GM23338 (cell line): ENCODE results near the gene ART3. TPM values are rescaled to one million over a fixed set of nuclear protein-coding genes. Genes with fewer than 3 reads are reported as not detected.
A peak's percentile ranks its signal among the peaks of the same experiment; 100 is the strongest.

Source experiments
- ATAC-seq: fragments of 200-7000 bp; cut with Tn5 transposase; 3 replicates; pipeline ENCODE4 v1.9.1; 2020
- DNase-seq: peaks from one replicate; pipeline ENCODE4 v3.0.0-alpha.2; 2015; ENCODE audit warnings: low spot score
- H2AFZ ChIP-seq: fragments of 200-600 bp; sonication (generic); 2 replicates; pipeline ENCODE4 v1.8.0; 2016; ENCODE audit warnings: antibody characterized with exemption, mild to moderate bottlenecking, moderate library complexity
- H3F3A ChIP-seq: fragments of 200-600 bp; sonication (generic); replicated peaks from 2 replicates; pipeline ENCODE4 v1.8.0; 2017; ENCODE audit warnings: antibody characterized with exemption, mixed run types, low read depth
- H3K27ac ChIP-seq: fragments of 200-600 bp; sonication (generic); 2 replicates; pipeline ENCODE4 v1.6.1; 2016; ENCODE audit warnings: low read depth
- H3K27me3 ChIP-seq: fragments of 200-600 bp; sonication (generic); 2 replicates; pipeline ENCODE4 v1.8.0; 2016; ENCODE audit warnings: mild to moderate bottlenecking, mixed run types, moderate library complexity; ENCODE audit not compliant: insufficient read depth
- H3K36me3 ChIP-seq: fragments of 200-600 bp; sonication (generic); 2 replicates; pipeline ENCODE4 v1.8.0; 2016; ENCODE audit warnings: mild to moderate bottlenecking; ENCODE audit not compliant: insufficient read depth
- H3K4me1 ChIP-seq: fragments of 200-600 bp; sonication (generic); 2 replicates; pipeline ENCODE4 v1.8.0; 2016; ENCODE audit warnings: mild to moderate bottlenecking, moderate library complexity; ENCODE audit not compliant: insufficient read depth
- H3K4me2 ChIP-seq: fragments of 200-600 bp; sonication (generic); 2 replicates; pipeline ENCODE4 v1.7.1; 2017; ENCODE audit warnings: mixed run types
- H3K4me3 ChIP-seq: fragments of 200-600 bp; sonication (generic); 2 replicates; pipeline ENCODE4 v1.6.1; 2016; ENCODE audit warnings: mixed run types
- H3K79me2 ChIP-seq: fragments of 200-600 bp; sonication (generic); replicated peaks from 2 replicates; pipeline ENCODE4 v1.8.0; 2017; ENCODE audit warnings: mild to moderate bottlenecking; ENCODE audit not compliant: insufficient read depth
- H3K9me2 ChIP-seq: fragments of 200-600 bp; sonication (generic); 2 replicates; pipeline ENCODE4 v1.8.0; 2017; ENCODE audit not compliant: insufficient read depth
- H4K20me1 ChIP-seq: fragments of 200-600 bp; sonication (generic); replicated peaks from 2 replicates; pipeline ENCODE4 v1.8.0; 2017; ENCODE audit warnings: mild to moderate bottlenecking; ENCODE audit not compliant: insufficient read depth
- H3K27ac Mint-ChIP-seq: 2 replicates; pipeline ENCODE4 v1.8.0; 2020; ENCODE audit warnings: inconsistent platforms, mild to moderate bottlenecking, moderate library complexity, mixed read lengths
- H3K27me3 Mint-ChIP-seq: 3 replicates; pipeline ENCODE4 v1.8.0; 2022; ENCODE audit warnings: low read depth, mild to moderate bottlenecking, moderate library complexity, mixed read lengths, inconsistent platforms; ENCODE audit not compliant: insufficient read depth, poor library complexity
- H3K36me3 Mint-ChIP-seq: 3 replicates; pipeline ENCODE4 v1.8.0; 2021; ENCODE audit warnings: low read depth, mild to moderate bottlenecking, inconsistent platforms, moderate library complexity, mixed read lengths
- H3K4me1 Mint-ChIP-seq: 3 replicates; pipeline ENCODE4 v1.8.0; 2020; ENCODE audit warnings: mild to moderate bottlenecking, inconsistent platforms, mixed read lengths
- H3K4me3 Mint-ChIP-seq: 3 replicates; pipeline ENCODE4 v1.8.0; 2021; ENCODE audit warnings: moderate library complexity, mild to moderate bottlenecking, inconsistent platforms, mixed read lengths
- H3K9me3 Mint-ChIP-seq: 3 replicates; pipeline ENCODE4 v1.8.0; 2020; ENCODE audit warnings: moderate library complexity, mild to moderate bottlenecking, inconsistent platforms, mixed read lengths
- CREB1 ChIP-seq: fragments of 250-450 bp; sonication (Bioruptor Pico); IDR thresholded peaks from 2 replicates; pipeline ENCODE4 v1.5.0; 2020; ENCODE audit warnings: low read depth, mild to moderate bottlenecking, moderate library complexity
- EZH2 ChIP-seq: fragments of 200-600 bp; sonication (generic); IDR thresholded peaks from one replicate; pipeline ENCODE4 v1.8.0; 2017; ENCODE audit warnings: antibody characterized with exemption, mild to moderate bottlenecking, low read depth; ENCODE audit not compliant: unreplicated experiment
- NANOG ChIP-seq: IDR thresholded peaks from 2 replicates; pipeline ENCODE4 v1.6.1; 2016; ENCODE audit warnings: antibody characterized with exemption, borderline replicate concordance
- REST ChIP-seq: IDR thresholded peaks from one replicate; pipeline ENCODE4 v1.6.1; 2018; ENCODE audit warnings: antibody characterized with exemption; ENCODE audit not compliant: unreplicated experiment
- ZNF114 ChIP-seq: fragments of 250-450 bp; sonication (Bioruptor Pico); IDR thresholded peaks from 2 replicates; pipeline ENCODE4 v1.5.0; 2020; ENCODE audit warnings: mild to moderate bottlenecking, moderate library complexity
- ZNF462 ChIP-seq: fragments of 250-450 bp; sonication (Bioruptor Pico); IDR thresholded peaks from 2 replicates; pipeline ENCODE4 v1.5.0; 2020; ENCODE audit warnings: mild to moderate bottlenecking, moderate library complexity
- long read RNA-seq: library from polyadenylated mRNA; unstranded; transcript quantifications from one replicate; pipeline ENCODE4 v2.0.0, GENCODE V29; 2020; ENCODE audit not compliant: unreplicated experiment
- polyA plus RNA-seq: library from polyadenylated mRNA; unstranded; fragments of >200 nt; fragmentation: Nextera tagmentation; extraction: Ambion mirVana; gene quantifications from 2 replicates; pipeline ENCODE4 v1.2.1, GENCODE V29; 2016
- total RNA-seq: library from RNA; depleted of rRNA; stranded (reverse); fragments of >200 nt; shearing (Covaris generic); gene quantifications from 2 replicates; pipeline ENCODE4 v1.2.3, GENCODE V29; 2014; rRNA removed

ART3 gene
- 0.87 and 1.2 TPM in 2 replicates for total RNA-seq
- 1.1 and 1.7 TPM in 2 replicates for polyA plus RNA-seq
- long read RNA-seq: 0 reads

GRCh38 chr4:76074468-76074867 lies at the start of gene ART3:
ART3 (plus strand) TSS chr4:76074709; CDS start chr4:76075890, 1,181 bp downstream.
- Mint-ChIP-seq H3K9me3 (no peaks in the 10 kb centered on the region), H3K4me3 (no peak within 1 kb of the TSS), H3K27ac (peak within 1 kb of the TSS; percentile 8; the same call in 1 of the 2 replicates), H3K36me3 (no peaks in the 10 kb centered on the region), H3K4me1 (peaks cover 14% of the 10 kb centered on the region; the same call in 2 of the 3 replicates), H3K27me3 (peaks cover 2% of the 10 kb centered on the region)
- no peaks in the 10 kb centered on the region for H3F3A ChIP-seq
- H4K20me1 ChIP-seq: no peaks in the 10 kb centered on the region
- no peak within 1 kb of the TSS for H2AFZ ChIP-seq
- no peaks in the 10 kb centered on the region for H3K36me3 ChIP-seq
- H3K4me2 ChIP-seq: no peak within 1 kb of the TSS
- ATAC-seq (peak; percentile 16; the same call in 2 of the 3 replicates), DNase-seq (peak; percentile 27)
- H3K27me3 ChIP-seq: no peaks in the 10 kb centered on the region
- peaks cover 4% of the 10 kb centered on the region; the same call in 1 of the 2 replicates for H3K9me2 ChIP-seq
- peaks cover 15% of the 10 kb centered on the region for H3K4me1 ChIP-seq
- TF ChIP-seq CREB1 (CRISPR knock-in tag) (no peak), REST (no peak), ZNF462 (no peak), EZH2 (no peak), NANOG (no peak), ZNF114 (CRISPR knock-in tag) (no peak)
- H3K4me3 ChIP-seq: no peak within 1 kb of the TSS
- peak within 1 kb of the TSS; percentile 86 for H3K27ac ChIP-seq
- no peaks in the 10 kb centered on the region for H3K79me2 ChIP-seq
